ENCODE data around the gene CD160. TPM values are rescaled to one million over a fixed set of nuclear protein-coding genes. Genes with fewer than 3 reads are reported as not detected.
"Not testable (repeated sequence)": the region's sequence is repeated elsewhere in the genome, so short reads cannot be mapped to it uniquely, and the experiment has no call there.

The CD160 gene
- 9.0 TPM for total RNA-seq

- peak within 1 kb of the TSS; percentile 21 for H3K4me3 ChIP-seq (ENCODE audit: low read length)
- H3K4me1 ChIP-seq (ENCODE audit: insufficient read depth, low read length) = peaks cover 33% of the 10 kb centered on the region
- H3K9me3 ChIP-seq (ENCODE audit: low read depth, low read length) = no peaks in the 10 kb centered on the region
- H3K27me3 ChIP-seq (ENCODE audit: insufficient read depth, low read length) = peaks cover 8% of the 10 kb centered on the region
These were observed at the start of gene CD160 for GRCh38 chr1:145719230-145720079. TSS of gene CD160 (plus strand) at chr1:145719499. CDS start at chr1:145728328, 8,829 bp downstream.

GRCh38 chr1:145670995-145671745 is 48.1 kb upstream of the CD160 start:
- not testable (repeated sequence) for H3K4me3 ChIP-seq (ENCODE audit: low read length); H3K9me3 ChIP-seq (ENCODE audit: low read depth, low read length); H3K4me1 ChIP-seq (ENCODE audit: insufficient read depth, low read length); H3K27me3 ChIP-seq (ENCODE audit: insufficient read depth, low read length)

- not testable (repeated sequence) for H3K4me3 ChIP-seq (ENCODE audit: low read length); H3K9me3 ChIP-seq (ENCODE audit: low read depth, low read length); H3K27me3 ChIP-seq (ENCODE audit: insufficient read depth, low read length); H3K4me1 ChIP-seq (ENCODE audit: insufficient read depth, low read length)
These were observed 46.1 kb upstream of the CD160 start for GRCh38 chr1:145673217-145673616.

GRCh38 chr1:145684858-145685257 is 34.4 kb upstream of the CD160 start:
- not testable (repeated sequence) for H3K27me3 ChIP-seq (ENCODE audit: insufficient read depth, low read length); H3K4me3 ChIP-seq (ENCODE audit: low read length); H3K9me3 ChIP-seq (ENCODE audit: low read depth, low read length); H3K4me1 ChIP-seq (ENCODE audit: insufficient read depth, low read length)

GRCh38 chr1:145686078-145686477 is 33.2 kb upstream of the CD160 start:
- not testable (repeated sequence) for H3K4me3 ChIP-seq (ENCODE audit: low read length); H3K27me3 ChIP-seq (ENCODE audit: insufficient read depth, low read length); H3K9me3 ChIP-seq (ENCODE audit: low read depth, low read length)
- H3K4me1 ChIP-seq (ENCODE audit: insufficient read depth, low read length) = peaks cover 20% of the 10 kb centered on the region

- Histone ChIP-seq H3K27me3 (ENCODE audit: insufficient read depth, low read length) (no peaks in the 10 kb centered on the region), H3K9me3 (ENCODE audit: low read depth, low read length) (no peaks in the 10 kb centered on the region), H3K4me3 (ENCODE audit: low read length) (no peak overlapping the region), H3K4me1 (ENCODE audit: insufficient read depth, low read length) (peaks cover 27% of the 10 kb centered on the region)
These were observed 31.0 kb upstream of the CD160 start for GRCh38 chr1:145688328-145688727.

GRCh38 chr1:145688924-145689323 is 30.4 kb upstream of the CD160 start:
- Histone ChIP-seq H3K9me3 (ENCODE audit: low read depth, low read length) (no peaks in the 10 kb centered on the region), H3K4me1 (ENCODE audit: insufficient read depth, low read length) (peaks cover 27% of the 10 kb centered on the region), H3K27me3 (ENCODE audit: insufficient read depth, low read length) (no peaks in the 10 kb centered on the region), H3K4me3 (ENCODE audit: low read length) (no peak overlapping the region)

GRCh38 chr1:145689922-145690321 is 29.4 kb upstream of the CD160 start:
- Histone ChIP-seq H3K4me1 (ENCODE audit: insufficient read depth, low read length) (peaks cover 27% of the 10 kb centered on the region), H3K9me3 (ENCODE audit: low read depth, low read length) (no peaks in the 10 kb centered on the region), H3K4me3 (ENCODE audit: low read length) (no peak overlapping the region), H3K27me3 (ENCODE audit: insufficient read depth, low read length) (no peaks in the 10 kb centered on the region)

GRCh38 chr1:145690587-145691558 is 28.4 kb upstream of the CD160 start:
- no peaks in the 10 kb centered on the region for H3K9me3 ChIP-seq (ENCODE audit: low read depth, low read length)
- H3K27me3 ChIP-seq (ENCODE audit: insufficient read depth, low read length) = no peaks in the 10 kb centered on the region
- H3K4me3 ChIP-seq (ENCODE audit: low read length) = no peak overlapping the region
- peaks cover 27% of the 10 kb centered on the region for H3K4me1 ChIP-seq (ENCODE audit: insufficient read depth, low read length)

GRCh38 chr1:145692785-145693443 is 26.4 kb upstream of the CD160 start:
- Histone ChIP-seq H3K9me3 (ENCODE audit: low read depth, low read length) (no peaks in the 10 kb centered on the region), H3K27me3 (ENCODE audit: insufficient read depth, low read length) (no peaks in the 10 kb centered on the region), H3K4me1 (ENCODE audit: insufficient read depth, low read length) (peaks cover 27% of the 10 kb centered on the region), H3K4me3 (ENCODE audit: low read length) (no peak overlapping the region)

GRCh38 chr1:145695821-145696629 is 23.3 kb upstream of the CD160 start:
- Histone ChIP-seq H3K4me3 (ENCODE audit: low read length) (no peak overlapping the region), H3K9me3 (ENCODE audit: low read depth, low read length) (no peaks in the 10 kb centered on the region), H3K27me3 (ENCODE audit: insufficient read depth, low read length) (no peaks in the 10 kb centered on the region), H3K4me1 (ENCODE audit: insufficient read depth, low read length) (peaks cover 7% of the 10 kb centered on the region)

GRCh38 chr1:145696630-145696960 is 22.7 kb upstream of the CD160 start:
- no peak overlapping the region for H3K4me3 ChIP-seq (ENCODE audit: low read length)
- peaks cover 2% of the 10 kb centered on the region for H3K4me1 ChIP-seq (ENCODE audit: insufficient read depth, low read length)
- H3K27me3 ChIP-seq (ENCODE audit: insufficient read depth, low read length) = no peaks in the 10 kb centered on the region
- no peaks in the 10 kb centered on the region for H3K9me3 ChIP-seq (ENCODE audit: low read depth, low read length)

- Histone ChIP-seq H3K4me3 (ENCODE audit: low read length) (no peak overlapping the region), H3K9me3 (ENCODE audit: low read depth, low read length) (no peaks in the 10 kb centered on the region), H3K4me1 (ENCODE audit: insufficient read depth, low read length) (no peaks in the 10 kb centered on the region), H3K27me3 (ENCODE audit: insufficient read depth, low read length) (no peaks in the 10 kb centered on the region)
These were observed 17.9 kb upstream of the CD160 start for GRCh38 chr1:145701306-145701862.
